ENCODE measurements around the gene KLF13.
A peak's percentile ranks its signal among the peaks of the same experiment; 100 is the strongest.

KLF13 gene

GRCh38 chr15:31326875-31327668 lies 437 bp downstream of the KLF13 start:
- in situ Hi-C loops (cut with HindIII; ENCODE audit: low sequenced_read_pairs): no loop called here
- TF ChIP-seq CTCF (IDR thresholded peaks at IDR 0.05; ENCODE audit: low read depth, low read length): no peak
- DNase-seq (ENCODE audit: low read depth, low spot score): peak; percentile 55
- peak overlapping the region; percentile 57 for H3K4me3 ChIP-seq (ENCODE audit: low read depth, low read length)

DNA sequence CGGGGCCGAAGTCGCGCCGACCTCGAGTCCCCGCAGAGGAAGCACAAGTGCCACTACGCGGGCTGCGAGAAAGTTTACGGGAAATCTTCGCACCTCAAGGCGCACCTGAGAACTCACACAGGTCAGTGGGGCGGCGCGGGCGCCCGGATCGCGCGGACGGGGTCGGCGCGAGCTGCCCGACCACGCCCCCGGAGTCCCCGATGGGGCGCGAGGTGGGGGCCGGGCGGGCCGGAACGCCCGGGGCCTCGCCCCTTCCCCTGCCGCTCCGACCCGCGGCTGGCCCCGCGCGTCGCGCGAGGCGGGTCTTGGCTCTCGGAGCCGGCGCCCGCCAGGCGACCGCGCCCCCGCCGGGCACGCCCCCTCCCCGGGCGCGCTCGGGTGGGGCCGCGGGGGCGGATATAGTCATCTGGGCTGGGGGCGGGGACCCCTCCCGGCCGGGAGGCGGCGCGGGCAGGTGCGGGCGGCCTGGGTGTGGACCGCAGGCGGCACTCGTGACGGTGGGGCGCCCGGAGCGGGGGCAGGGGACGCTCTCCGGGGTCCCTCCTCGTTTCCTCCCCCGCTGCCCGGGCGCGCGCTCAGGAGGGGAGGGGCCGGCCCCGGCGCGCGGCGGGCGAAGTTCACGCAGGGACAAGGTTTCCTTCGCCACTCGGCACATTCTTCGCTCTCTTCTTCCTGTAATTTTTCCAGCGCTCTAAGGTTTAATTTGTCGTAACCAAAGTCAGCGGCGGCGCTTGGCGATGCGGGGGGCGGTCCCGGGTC lies 1.2 kb downstream of the KLF13 start:
- DNase-seq (ENCODE audit: low read depth, low spot score): peak; percentile 44
- TF ChIP-seq CTCF (IDR thresholded peaks at IDR 0.05; ENCODE audit: low read depth, low read length): no peak
- peak overlapping the region; percentile 57 for H3K4me3 ChIP-seq (ENCODE audit: low read depth, low read length)
- in situ Hi-C loops (cut with HindIII; ENCODE audit: low sequenced_read_pairs): no loop called here

GRCh38 chr15:31328428-31328968 lies 1.9 kb downstream of the KLF13 start:
- H3K4me3 ChIP-seq (ENCODE audit: low read depth, low read length): peak overlapping the region; percentile 57
- peak; percentile 23 for DNase-seq (ENCODE audit: low read depth, low spot score)
- no peak for TF ChIP-seq CTCF (IDR thresholded peaks at IDR 0.05; ENCODE audit: low read depth, low read length)
- in situ Hi-C loops (cut with HindIII; ENCODE audit: low sequenced_read_pairs): no loop called here

- no peak for DNase-seq (ENCODE audit: low read depth, low spot score)
- in situ Hi-C loops (cut with HindIII; ENCODE audit: low sequenced_read_pairs): no loop called here
- no peak for TF ChIP-seq CTCF (IDR thresholded peaks at IDR 0.05; ENCODE audit: low read depth, low read length)
- H3K4me3 ChIP-seq (ENCODE audit: low read depth, low read length): peak overlapping the region; percentile 57
Measured at GRCh38 chr15:31328969-31329639, 2.5 kb downstream of the KLF13 start.

DNA sequence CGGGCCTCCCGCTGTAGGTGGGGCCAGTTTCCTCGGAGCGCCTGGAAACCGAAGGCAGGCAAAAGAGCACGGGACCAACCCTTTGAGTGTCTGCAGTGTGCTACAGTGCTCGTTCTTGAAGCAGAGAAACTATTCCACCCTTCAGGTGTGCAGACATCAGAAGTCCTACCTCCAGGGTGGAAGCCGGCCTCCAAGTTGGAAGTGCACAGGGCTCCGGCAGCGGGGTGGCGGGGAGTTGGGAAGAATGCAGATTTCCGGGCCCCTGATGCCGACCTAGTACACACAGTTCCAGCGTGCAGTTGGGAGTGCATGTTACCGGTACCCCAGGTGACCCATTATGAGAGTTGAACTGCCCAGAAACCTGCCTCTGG lies 3.0 kb downstream of the KLF13 start:
- in situ Hi-C loops (cut with HindIII; ENCODE audit: low sequenced_read_pairs): no loop called here
- no peak for DNase-seq (ENCODE audit: low read depth, low spot score)
- peak overlapping the region; percentile 57 for H3K4me3 ChIP-seq (ENCODE audit: low read depth, low read length)
- no peak for TF ChIP-seq CTCF (IDR thresholded peaks at IDR 0.05; ENCODE audit: low read depth, low read length)

DNA sequence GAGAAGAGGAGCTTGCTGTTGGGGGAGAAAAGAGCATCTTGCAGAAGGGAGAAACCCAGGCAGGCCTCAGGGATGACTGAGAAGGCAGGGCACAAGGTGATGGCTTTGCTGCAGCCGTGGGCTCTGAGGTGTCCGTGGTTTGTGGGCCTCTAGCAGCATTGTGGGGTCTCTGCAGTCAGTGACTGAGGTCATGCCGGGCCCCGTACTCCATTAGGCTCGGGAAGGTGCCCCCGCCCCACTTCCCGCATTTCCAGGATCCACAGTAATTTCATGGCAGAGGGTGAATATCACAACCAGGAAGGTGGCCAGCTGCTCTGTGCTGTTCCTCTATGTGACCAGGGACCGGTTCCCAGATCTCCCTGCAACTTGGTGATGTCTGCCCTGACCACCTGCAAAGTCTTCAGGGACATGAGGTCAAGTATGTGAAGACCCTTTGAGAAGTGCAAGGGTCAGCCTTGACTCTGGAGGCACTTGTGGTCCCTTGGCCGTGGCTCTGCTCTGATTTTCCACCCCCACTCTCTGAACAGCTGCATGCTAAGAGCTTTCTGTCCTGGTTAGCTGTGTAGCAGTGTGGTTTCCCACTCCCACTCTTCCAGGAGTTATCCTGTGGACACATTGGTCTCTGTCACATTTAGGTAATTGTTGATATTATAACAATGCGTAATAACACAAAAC lies 3.6 kb downstream of the KLF13 start:
- no peak for TF ChIP-seq CTCF (IDR thresholded peaks at IDR 0.05; ENCODE audit: low read depth, low read length)
- DNase-seq (ENCODE audit: low read depth, low spot score): no peak
- H3K4me3 ChIP-seq (ENCODE audit: low read depth, low read length): no peak overlapping the region
- in situ Hi-C loops (cut with HindIII; ENCODE audit: low sequenced_read_pairs): no loop called here
